Liver (tissue), 3 donors: ENCODE data around the gene PIGP.

Experiments used
- ATF3 ChIP-seq: IDR thresholded peaks from 2 replicates; pipeline ENCODE4 v1.6.1; 2016; ENCODE audit warnings: antibody characterized with exemption
- CTCF ChIP-seq: fragments of 150-350 bp; IDR thresholded peaks from 2 replicates; pipeline ENCODE4 v1.5.1; 2017; ENCODE audit warnings: improper control_type of control experiment, low read depth, low read length; ENCODE audit not compliant: missing input control
- JUND ChIP-seq, 2 donors: IDR thresholded peaks; 2 replicates each; pipeline ENCODE4 v1.6.1; 2016; ENCODE audit warnings: antibody characterized with exemption in 2 of 2
- MAX ChIP-seq: IDR thresholded peaks from 2 replicates; pipeline ENCODE4 v1.6.1; 2016; ENCODE audit warnings: antibody characterized with exemption
- RXRA ChIP-seq, 2 donors: IDR thresholded peaks; 2 replicates each; pipeline ENCODE4 v1.6.1; 2017 to 2018; ENCODE audit warnings: antibody characterized with exemption in 2 of 2, mild to moderate bottlenecking in 1 of 2
- YY1 ChIP-seq: IDR thresholded peaks from 2 replicates; pipeline ENCODE4 v1.6.1; 2016; ENCODE audit warnings: antibody characterized with exemption, mild to moderate bottlenecking
- TF ChIP-seq, protein P1 (sequence below): IDR thresholded peaks from 2 replicates; pipeline ENCODE4 v1.6.1; 2016; ENCODE audit warnings: antibody characterized with exemption, mild to moderate bottlenecking
- donor health status: healthy.
- donor health status: healthy.

- TF ChIP-seq ATF3 = no peak
- no peak for TF ChIP-seq RXRA (IDR thresholded peaks at IDR 0.05)
- no peak for TF ChIP-seq CTCF
- no peak for TF ChIP-seq JUND (IDR thresholded peaks at IDR 0.05)
- TF ChIP-seq, protein P1, sequence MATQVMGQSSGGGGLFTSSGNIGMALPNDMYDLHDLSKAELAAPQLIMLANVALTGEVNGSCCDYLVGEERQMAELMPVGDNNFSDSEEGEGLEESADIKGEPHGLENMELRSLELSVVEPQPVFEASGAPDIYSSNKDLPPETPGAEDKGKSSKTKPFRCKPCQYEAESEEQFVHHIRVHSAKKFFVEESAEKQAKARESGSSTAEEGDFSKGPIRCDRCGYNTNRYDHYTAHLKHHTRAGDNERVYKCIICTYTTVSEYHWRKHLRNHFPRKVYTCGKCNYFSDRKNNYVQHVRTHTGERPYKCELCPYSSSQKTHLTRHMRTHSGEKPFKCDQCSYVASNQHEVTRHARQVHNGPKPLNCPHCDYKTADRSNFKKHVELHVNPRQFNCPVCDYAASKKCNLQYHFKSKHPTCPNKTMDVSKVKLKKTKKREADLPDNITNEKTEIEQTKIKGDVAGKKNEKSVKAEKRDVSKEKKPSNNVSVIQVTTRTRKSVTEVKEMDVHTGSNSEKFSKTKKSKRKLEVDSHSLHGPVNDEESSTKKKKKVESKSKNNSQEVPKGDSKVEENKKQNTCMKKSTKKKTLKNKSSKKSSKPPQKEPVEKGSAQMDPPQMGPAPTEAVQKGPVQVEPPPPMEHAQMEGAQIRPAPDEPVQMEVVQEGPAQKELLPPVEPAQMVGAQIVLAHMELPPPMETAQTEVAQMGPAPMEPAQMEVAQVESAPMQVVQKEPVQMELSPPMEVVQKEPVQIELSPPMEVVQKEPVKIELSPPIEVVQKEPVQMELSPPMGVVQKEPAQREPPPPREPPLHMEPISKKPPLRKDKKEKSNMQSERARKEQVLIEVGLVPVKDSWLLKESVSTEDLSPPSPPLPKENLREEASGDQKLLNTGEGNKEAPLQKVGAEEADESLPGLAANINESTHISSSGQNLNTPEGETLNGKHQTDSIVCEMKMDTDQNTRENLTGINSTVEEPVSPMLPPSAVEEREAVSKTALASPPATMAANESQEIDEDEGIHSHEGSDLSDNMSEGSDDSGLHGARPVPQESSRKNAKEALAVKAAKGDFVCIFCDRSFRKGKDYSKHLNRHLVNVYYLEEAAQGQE = no peak
- no peak for TF ChIP-seq MAX
- TF ChIP-seq YY1 = no peak
These were observed 32.7 kb downstream of the PIGP start for GRCh38 chr21:37040212-37040611.
